GM12872 (cell line): Measurements from ENCODE around the gene B4GALNT1.

Experiments
- TF ChIP-seq, protein P1 (sequence below): IDR thresholded peaks from 3 replicates; pipeline ENCODE4 v1.5.1; 2011; ENCODE audit warnings: low read depth, mild to moderate bottlenecking, low read length, moderate library complexity; ENCODE audit not compliant: insufficient read depth

The B4GALNT1 gene

DNA sequence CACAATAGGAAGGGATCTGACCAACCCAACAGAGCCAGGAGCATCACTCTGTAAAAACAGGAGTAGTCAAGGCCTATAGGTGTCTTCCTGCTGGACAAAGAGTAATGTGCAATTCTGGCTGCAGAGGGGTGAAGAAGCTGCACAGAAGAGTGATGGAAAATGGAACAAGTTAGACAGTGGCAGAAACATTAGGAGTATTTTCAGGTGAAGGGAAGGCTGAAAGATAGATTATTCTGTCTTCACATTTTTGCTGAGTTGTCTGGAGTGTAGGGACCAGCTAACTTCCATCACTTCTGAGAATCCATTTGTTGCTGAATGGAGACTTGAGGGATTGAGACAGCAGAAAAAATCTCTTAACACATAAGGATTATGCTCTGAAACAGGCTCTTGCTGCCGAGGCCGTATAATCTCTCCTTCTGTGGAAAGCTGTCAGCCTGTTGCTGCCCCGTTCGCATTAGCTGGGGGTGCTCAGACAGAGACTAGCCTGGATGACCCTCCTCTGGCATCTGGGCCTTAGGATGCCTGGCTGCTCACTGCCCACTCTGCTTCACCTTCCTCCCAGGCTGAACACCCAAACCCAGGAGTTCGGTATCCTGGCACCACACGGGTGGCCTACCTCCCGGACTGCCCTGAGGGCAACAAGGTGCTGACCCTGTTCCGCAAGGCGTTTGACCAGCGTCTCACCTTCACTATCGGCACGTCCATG, 24.9 kb downstream of the B4GALNT1 start:
- TF ChIP-seq, protein P1, sequence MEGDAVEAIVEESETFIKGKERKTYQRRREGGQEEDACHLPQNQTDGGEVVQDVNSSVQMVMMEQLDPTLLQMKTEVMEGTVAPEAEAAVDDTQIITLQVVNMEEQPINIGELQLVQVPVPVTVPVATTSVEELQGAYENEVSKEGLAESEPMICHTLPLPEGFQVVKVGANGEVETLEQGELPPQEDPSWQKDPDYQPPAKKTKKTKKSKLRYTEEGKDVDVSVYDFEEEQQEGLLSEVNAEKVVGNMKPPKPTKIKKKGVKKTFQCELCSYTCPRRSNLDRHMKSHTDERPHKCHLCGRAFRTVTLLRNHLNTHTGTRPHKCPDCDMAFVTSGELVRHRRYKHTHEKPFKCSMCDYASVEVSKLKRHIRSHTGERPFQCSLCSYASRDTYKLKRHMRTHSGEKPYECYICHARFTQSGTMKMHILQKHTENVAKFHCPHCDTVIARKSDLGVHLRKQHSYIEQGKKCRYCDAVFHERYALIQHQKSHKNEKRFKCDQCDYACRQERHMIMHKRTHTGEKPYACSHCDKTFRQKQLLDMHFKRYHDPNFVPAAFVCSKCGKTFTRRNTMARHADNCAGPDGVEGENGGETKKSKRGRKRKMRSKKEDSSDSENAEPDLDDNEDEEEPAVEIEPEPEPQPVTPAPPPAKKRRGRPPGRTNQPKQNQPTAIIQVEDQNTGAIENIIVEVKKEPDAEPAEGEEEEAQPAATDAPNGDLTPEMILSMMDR: no peak

DNA sequence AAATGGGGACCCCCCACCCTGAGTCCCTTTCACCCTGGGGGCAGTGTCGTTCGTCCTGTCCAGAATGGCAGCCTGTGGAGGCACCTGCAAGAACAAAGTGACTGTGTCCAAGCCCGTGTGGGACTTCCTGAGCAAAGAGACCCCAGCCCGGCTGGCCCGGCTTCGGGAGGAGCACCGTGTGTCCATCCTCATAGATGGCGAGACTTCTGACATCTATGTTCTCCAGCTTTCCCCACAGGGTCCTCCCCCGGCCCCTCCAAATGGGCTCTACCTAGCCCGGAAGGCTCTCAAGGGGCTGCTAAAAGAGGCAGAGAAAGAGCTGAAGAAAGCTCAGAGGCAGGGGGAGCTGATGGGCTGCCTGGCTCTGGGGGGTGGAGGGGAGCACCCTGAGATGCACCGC, 26.2 kb downstream of the B4GALNT1 start:
- TF ChIP-seq, protein P1: no peak

DNA sequence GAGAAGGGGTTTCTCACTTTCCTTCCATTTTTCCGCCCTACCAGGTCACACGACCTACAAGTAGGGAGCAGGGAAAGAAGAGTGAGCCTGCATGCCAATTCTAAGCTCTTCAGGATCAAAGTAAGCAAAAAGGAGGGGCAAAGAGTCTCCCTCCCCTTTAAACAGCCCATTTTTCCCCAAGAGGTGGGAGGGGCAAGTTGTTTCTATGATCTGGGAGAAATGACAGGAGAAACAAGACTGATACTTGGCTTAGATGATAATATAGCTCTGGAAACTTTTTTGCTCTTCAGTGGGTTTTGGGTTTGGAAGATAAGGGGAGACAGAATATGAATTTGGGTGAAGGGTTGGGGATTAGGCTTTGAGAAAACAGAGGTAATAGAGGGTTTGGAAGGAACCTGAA, 26.6 kb downstream of the B4GALNT1 start:
- TF ChIP-seq, protein P1: no peak

DNA sequence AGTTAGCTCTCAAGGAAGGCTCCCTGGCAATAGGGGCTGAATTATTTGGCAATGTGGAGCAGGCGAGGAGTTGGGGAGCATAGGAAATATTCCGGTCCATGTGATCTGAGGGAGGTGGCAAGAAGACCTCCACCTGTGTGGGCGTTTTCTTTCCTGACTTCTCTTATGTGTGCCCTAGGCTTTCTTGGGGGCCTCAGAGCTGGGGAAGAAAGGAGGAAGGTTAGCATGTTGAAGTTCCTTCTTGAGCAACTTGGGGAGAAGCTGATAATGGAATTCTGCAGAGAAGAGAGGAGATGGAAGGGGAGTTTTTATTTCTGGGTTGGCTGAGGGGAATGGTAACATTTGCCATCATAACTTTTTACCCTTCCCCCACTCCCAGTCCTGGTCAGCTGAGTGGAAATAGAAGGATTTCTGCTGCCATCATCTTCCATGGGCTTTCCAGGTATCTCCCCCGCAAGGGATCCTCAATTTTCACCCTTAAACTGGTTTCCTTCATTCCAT, 27.1 kb downstream of the B4GALNT1 start:
- TF ChIP-seq, protein P1: no peak

DNA sequence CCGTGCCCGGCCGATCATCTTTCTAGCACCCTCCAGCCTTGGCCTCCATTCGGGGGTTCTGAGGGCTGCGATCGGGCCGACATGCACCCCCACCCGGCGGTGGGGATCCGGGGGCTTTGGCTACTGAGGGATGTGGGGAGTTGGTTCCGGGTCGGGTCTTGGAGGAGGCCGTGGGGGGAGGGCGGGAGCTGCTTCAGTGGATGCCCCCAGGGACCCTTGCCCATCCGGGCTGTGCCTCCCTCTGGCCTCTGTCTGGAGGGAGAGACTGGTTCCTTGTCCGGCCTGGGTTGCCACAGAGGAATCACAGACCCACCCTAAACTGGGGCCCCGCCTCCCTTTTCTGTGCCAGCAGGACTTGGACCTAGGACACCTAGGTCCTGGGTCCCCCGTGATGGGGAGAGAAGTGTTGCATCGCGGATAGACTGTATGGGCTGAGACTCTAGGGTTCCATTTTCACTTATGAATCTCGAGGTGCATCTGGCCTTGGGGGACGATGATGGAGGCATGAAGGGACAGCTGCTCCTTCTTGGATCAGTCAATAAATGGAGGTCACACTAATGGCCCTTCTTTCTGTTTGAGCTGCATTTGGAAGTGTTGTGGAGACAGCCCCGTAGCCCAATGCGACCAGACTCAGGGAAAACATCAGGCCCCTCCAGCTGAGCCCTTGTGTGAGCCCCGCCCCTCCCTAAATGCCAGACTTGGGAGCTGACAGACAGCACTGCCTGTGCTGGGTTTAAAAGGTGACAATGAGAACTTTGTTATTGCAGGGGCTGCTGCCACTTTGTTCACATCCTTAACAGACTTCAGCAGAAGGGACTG, 27.8 kb downstream of the B4GALNT1 start:
- TF ChIP-seq, protein P1: no peak

DNA sequence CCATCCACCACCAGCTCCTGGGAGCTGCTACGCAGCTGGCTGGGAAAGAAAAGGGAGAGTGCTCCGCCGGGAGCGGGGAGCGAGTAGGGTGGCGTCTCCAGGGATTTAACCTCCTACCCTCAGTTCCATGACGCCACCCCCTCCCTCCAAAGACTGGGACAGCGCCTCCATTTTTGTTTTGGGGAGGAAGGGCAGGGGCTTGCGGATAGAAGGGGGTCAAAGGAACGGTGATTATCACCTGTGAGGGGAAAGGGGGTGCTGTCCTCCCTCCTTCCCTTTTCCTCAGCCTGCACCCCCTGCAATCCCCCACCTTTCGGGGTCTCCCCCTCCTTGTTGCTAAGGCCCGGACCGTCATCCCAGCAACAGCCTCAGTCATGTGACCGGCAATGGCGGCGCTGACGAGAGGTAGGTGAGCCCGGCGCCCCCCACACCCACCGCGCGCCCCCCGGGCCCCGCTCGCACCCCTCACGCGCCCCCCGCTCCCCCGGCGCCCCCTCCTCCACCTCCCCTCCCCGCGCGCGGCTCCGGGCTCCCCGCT, 28.5 kb downstream of the B4GALNT1 start, which contains the start of gene DTX3:
Gene DTX3, plus strand, starts transcription at position 371 of the 538 bp plus-strand sequence. CDS start 1,694 bp downstream, outside the sequence.
- TF ChIP-seq, protein P1: no peak

DNA sequence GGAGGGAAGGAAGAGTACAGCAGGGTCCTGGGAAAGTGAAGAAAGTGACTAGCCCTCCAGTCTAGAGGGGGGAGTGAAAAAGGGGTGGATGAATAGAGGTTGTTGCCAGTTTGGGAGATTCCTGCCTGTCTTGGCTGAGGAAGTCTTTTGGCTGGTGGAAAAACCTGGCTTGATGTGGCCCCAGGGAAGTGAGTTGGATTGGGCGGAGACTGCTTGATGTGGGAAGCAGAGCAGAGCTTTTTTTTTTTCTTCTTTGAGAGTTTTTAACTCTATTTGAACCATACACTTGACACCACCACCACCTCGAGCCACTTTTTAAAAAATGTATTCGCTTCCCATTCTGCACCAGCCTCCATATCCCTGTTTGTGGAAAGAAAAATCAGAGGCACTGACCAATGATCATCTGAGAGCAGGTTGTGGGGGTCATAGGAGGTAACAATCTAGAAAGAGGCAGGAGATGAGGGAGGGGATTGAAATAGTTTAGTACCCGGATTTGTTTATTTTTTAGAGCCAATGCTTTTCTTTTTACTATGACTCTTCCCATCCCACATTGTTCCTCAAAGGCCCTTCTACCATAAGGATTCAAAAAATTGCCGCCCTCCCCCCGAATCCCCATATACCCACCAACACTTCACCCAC, 29.1 kb downstream of the B4GALNT1 start:
- TF ChIP-seq, protein P1: no peak
